WTC11 (cell line): ENCODE results near the gene CKB.

Experiments
- ATF3 ChIP-seq: sonication (generic); formaldehyde crosslinking; conservative IDR thresholded peaks from 2 replicates; pipeline ENCODE4 v1.8.1; 2022; ENCODE audit warnings: mild to moderate bottlenecking, missing genetic modification reagents
- CBFB ChIP-seq: sonication (generic); formaldehyde crosslinking; IDR thresholded peaks from 2 replicates; pipeline ENCODE4 v1.8.1; 2022; ENCODE audit warnings: mild to moderate bottlenecking, low read depth, missing genetic modification reagents
- CTCF ChIP-seq: fragments of 200-600 bp; IDR thresholded peaks from 2 replicates; pipeline ENCODE4 v1.8.0; 2022; ENCODE audit warnings: antibody characterized with exemption
- EMX1 ChIP-seq: fragments of 250-450 bp; sonication (Bioruptor Pico); IDR thresholded peaks from 2 replicates; pipeline ENCODE4 v1.8.0; 2021; ENCODE audit warnings: mild to moderate bottlenecking
- MAX ChIP-seq: sonication (generic); formaldehyde crosslinking; IDR thresholded peaks from 2 replicates; pipeline ENCODE4 v1.8.0; 2022; ENCODE audit warnings: mild to moderate bottlenecking, missing genetic modification reagents
- PREB ChIP-seq: sonication (generic); formaldehyde crosslinking; IDR thresholded peaks from 2 replicates; pipeline ENCODE4 v1.8.1; 2022; ENCODE audit warnings: mild to moderate bottlenecking, missing genetic modification reagents, moderate library complexity, borderline replicate concordance
- SP1 ChIP-seq: sonication (generic); formaldehyde crosslinking; conservative IDR thresholded peaks from 2 replicates; pipeline ENCODE4 v1.8.1; 2022; ENCODE audit warnings: missing genetic modification reagents
- USF2 ChIP-seq: sonication (generic); formaldehyde crosslinking; IDR thresholded peaks from 2 replicates; pipeline ENCODE4 v1.8.1; 2023; ENCODE audit warnings: mild to moderate bottlenecking, missing genetic modification reagents, moderate library complexity
- ZNF512 ChIP-seq: sonication (generic); formaldehyde crosslinking; IDR thresholded peaks from 2 replicates; pipeline ENCODE4 v1.8.1; 2022; ENCODE audit warnings: missing genetic modification reagents, borderline replicate concordance

GRCh38 chr14:103552846-103553210 lies 30.2 kb upstream of the CKB start:
- TF ChIP-seq MAX (CRISPR knock-in tag) (no peak), CTCF (no peak), ZNF512 (no peak), CBFB (CRISPR knock-in tag) (no peak), ATF3 (CRISPR knock-in tag) (no peak), SP1 (CRISPR knock-in tag) (no peak), EMX1 (no peak), PREB (CRISPR knock-in tag) (no peak), USF2 (CRISPR knock-in tag) (no peak)
